ENCODE data around the gene BAIAP3. TPM values are rescaled to one million over a fixed set of nuclear protein-coding genes. Genes with fewer than 3 reads are reported as not detected.
A peak's percentile ranks its signal among the peaks of the same experiment; 100 is the strongest.

The BAIAP3 gene
- polyA plus RNA-seq, 1 experiment: 0.33 TPM

- CTCF ChIA-PET: interaction anchor here (0.6 to 2.8 kb wide), 13 partner anchors 8 to 619 kb away, joined by 3 to 20 read pairs (median 3); no protein-coding TSS in a partner anchor
- peak; percentile 89 for TF ChIP-seq CTCF (IDR thresholded peaks at IDR 0.05; ENCODE audit: insufficient read depth, low read depth, low read length)
- Histone ChIP-seq H3K27me3 (ENCODE audit: control insufficient read depth, insufficient read depth, low read length) (no peaks in the 10 kb centered on the region), H3K36me3 (ENCODE audit: control insufficient read depth, insufficient read depth, low read length) (peaks cover 38% of the 10 kb centered on the region), H3K4me3 (ENCODE audit: low read depth, low read length) (no peak overlapping the region)
- POLR2A ChIA-PET: interaction anchor here (0.6 kb wide), 1 partner anchor 67 kb away, joined by 4 read pairs; no protein-coding TSS in a partner anchor
- DNase-seq (ENCODE audit: low read depth): no peak
Observed at GRCh38 chr16:1363501-1364041, 30.1 kb downstream of the BAIAP3 start.

GRCh38 chr16:1364510-1364909 is 31.1 kb downstream of the BAIAP3 start:
- no peak for TF ChIP-seq CTCF (IDR thresholded peaks at IDR 0.05; ENCODE audit: insufficient read depth, low read depth, low read length)
- no peaks in the 10 kb centered on the region for H3K27me3 ChIP-seq (ENCODE audit: control insufficient read depth, insufficient read depth, low read length)
- ChIA-PET CTCF (interaction anchor here (0.9 to 2.8 kb wide), 6 partner anchors 14 to 74 kb away, joined by 3 to 20 read pairs (median 4); no protein-coding TSS in a partner anchor), POLR2A (no interaction called here)
- peaks cover 38% of the 10 kb centered on the region for H3K36me3 ChIP-seq (ENCODE audit: control insufficient read depth, insufficient read depth, low read length)
- no peak for DNase-seq (ENCODE audit: low read depth)
- H3K4me3 ChIP-seq (ENCODE audit: low read depth, low read length): no peak overlapping the region

- no peak for DNase-seq (ENCODE audit: low read depth)
- H3K36me3 ChIP-seq (ENCODE audit: control insufficient read depth, insufficient read depth, low read length): peaks cover 42% of the 10 kb centered on the region
- POLR2A ChIA-PET: no interaction called here
- CTCF ChIA-PET: no interaction called here
- no peak overlapping the region for H3K4me3 ChIP-seq (ENCODE audit: low read depth, low read length)
- no peaks in the 10 kb centered on the region for H3K27me3 ChIP-seq (ENCODE audit: control insufficient read depth, insufficient read depth, low read length)
- no peak for TF ChIP-seq CTCF (IDR thresholded peaks at IDR 0.05; ENCODE audit: insufficient read depth, low read depth, low read length)
Observed at GRCh38 chr16:1366060-1366711, 32.7 kb downstream of the BAIAP3 start.

- TF ChIP-seq CTCF (IDR thresholded peaks at IDR 0.05; ENCODE audit: insufficient read depth, low read depth, low read length): no peak
- no peak overlapping the region for H3K4me3 ChIP-seq (ENCODE audit: low read depth, low read length)
- no peaks in the 10 kb centered on the region for H3K27me3 ChIP-seq (ENCODE audit: control insufficient read depth, insufficient read depth, low read length)
- ChIA-PET POLR2A (no interaction called here), CTCF (interaction anchor here (0.6 to 3.2 kb wide), 2 partner anchors 12 to 98 kb away, joined by 3 to 18 read pairs; no protein-coding TSS in a partner anchor)
- no peak for DNase-seq (ENCODE audit: low read depth)
- peaks cover 43% of the 10 kb centered on the region for H3K36me3 ChIP-seq (ENCODE audit: control insufficient read depth, insufficient read depth, low read length)
Observed at GRCh38 chr16:1366712-1367299, 33.4 kb downstream of the BAIAP3 start.

GRCh38 chr16:1367486-1368174 is 34.2 kb downstream of the BAIAP3 start:
- ChIA-PET POLR2A (no interaction called here), CTCF (interaction anchor here (3.2 kb wide), 1 partner anchor 11 kb away, joined by 18 read pairs; no protein-coding TSS in a partner anchor)
- no peak for TF ChIP-seq CTCF (IDR thresholded peaks at IDR 0.05; ENCODE audit: insufficient read depth, low read depth, low read length)

More at GRCh38 chr16:1367486-1368174, 34.2 kb downstream of the BAIAP3 start:
- Histone ChIP-seq H3K36me3 (ENCODE audit: control insufficient read depth, insufficient read depth, low read length) (peaks cover 35% of the 10 kb centered on the region), H3K4me3 (ENCODE audit: low read depth, low read length) (no peak overlapping the region), H3K27me3 (ENCODE audit: control insufficient read depth, insufficient read depth, low read length) (no peaks in the 10 kb centered on the region)
- no peak for DNase-seq (ENCODE audit: low read depth)
